ENCODE results near the gene METTL9. TPM values are rescaled to one million over a fixed set of nuclear protein-coding genes. Genes with fewer than 3 reads are reported as not detected.

The METTL9 gene
- total and polyA plus RNA-seq, 9 donors: 62.9 to 222 (median 87.0) TPM

DNA sequence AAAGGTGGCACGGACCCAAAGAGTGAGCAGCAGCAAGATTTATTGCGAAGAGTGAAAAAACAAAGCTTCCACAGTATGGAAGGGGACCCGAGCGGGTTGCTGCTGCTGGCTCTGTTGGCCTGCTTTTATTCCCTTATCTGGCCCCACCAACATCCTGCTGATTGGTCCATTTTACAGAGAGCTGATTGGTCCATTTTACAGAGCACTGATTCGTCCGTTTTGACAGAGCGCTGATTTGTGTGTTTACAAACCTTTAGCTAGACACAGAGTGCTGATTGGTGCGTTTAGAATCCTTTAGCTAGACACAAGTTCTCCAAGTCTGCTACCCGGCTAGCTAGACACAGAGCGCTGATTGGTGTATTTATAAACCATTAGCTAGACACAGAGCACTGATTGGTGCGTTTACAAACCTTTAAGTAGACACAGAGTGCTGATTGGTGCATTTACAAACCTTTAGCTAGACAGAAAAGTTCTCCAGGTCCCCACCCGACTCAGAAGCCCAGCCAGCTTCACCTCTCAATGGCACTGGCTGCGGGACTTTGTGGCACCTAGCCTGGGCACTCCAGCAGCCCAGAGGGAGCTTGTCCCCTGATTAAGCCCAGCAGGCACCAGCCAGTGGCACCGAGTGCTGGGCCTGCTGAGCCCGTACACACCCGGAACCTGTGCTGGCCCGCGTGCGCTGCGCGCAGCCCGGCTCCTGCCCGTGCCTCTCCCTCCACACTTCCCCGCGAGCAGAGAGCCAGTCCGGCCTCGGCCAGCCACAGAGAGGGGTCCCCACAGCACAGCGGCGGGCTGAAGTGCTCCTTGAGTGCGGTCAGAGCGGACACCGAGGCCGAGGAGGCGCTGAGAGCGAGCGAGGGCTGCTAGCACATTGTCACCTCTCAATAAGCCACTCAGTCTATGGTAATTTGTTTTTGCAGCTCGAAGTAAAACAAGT is 37.9 kb downstream of the METTL9 start:
- intact Hi-C loops (cut with DNase I): no loop called here
- no peaks in the 10 kb centered on the region for H3K9me3 ChIP-seq
- no peak for DNase-seq
- H3K27me3 ChIP-seq: no peaks in the 10 kb centered on the region
- H3K4me1 ChIP-seq (ENCODE audit: insufficient read depth): no peaks in the 10 kb centered on the region
- H3K27ac ChIP-seq: no peak overlapping the region
- WGBS, 3 donors: 92 to 94% (median 94%) methylated on average over 37 of the region's 37 CpGs
- TF ChIP-seq, protein P1, sequence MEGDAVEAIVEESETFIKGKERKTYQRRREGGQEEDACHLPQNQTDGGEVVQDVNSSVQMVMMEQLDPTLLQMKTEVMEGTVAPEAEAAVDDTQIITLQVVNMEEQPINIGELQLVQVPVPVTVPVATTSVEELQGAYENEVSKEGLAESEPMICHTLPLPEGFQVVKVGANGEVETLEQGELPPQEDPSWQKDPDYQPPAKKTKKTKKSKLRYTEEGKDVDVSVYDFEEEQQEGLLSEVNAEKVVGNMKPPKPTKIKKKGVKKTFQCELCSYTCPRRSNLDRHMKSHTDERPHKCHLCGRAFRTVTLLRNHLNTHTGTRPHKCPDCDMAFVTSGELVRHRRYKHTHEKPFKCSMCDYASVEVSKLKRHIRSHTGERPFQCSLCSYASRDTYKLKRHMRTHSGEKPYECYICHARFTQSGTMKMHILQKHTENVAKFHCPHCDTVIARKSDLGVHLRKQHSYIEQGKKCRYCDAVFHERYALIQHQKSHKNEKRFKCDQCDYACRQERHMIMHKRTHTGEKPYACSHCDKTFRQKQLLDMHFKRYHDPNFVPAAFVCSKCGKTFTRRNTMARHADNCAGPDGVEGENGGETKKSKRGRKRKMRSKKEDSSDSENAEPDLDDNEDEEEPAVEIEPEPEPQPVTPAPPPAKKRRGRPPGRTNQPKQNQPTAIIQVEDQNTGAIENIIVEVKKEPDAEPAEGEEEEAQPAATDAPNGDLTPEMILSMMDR (IDR thresholded peaks at IDR 0.05): no peak
- TF ChIP-seq EP300 (IDR thresholded peaks at IDR 0.05) (no peak), POLR2A (IDR thresholded peaks at IDR 0.05) (no peak)
- no peaks in the 10 kb centered on the region for H3K36me3 ChIP-seq
- H3K4me3 ChIP-seq: no peak overlapping the region

DNA sequence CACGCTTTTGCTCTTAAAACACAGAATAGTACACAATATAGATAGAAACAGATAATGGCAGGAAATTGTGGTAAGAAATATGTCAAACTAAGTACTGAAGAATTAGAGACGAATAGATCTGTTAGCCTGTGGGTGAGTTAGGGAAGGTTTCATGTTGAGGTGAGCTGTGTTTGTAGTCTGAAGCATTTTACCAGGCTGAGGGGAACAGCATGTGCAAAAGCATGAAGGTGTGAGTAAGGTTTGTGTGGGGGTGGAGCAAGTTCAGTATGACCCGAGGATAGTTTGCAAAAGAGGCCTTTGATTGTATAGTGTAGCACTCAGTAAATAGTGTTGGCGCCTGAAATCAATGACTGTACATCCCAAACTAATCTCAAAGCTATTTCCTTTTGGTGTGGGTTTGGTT is 39.2 kb downstream of the METTL9 start:
- Histone ChIP-seq H3K4me3 (no peak overlapping the region), H3K4me1 (ENCODE audit: insufficient read depth) (no peaks in the 10 kb centered on the region), H3K27me3 (no peaks in the 10 kb centered on the region), H3K27ac (no peak overlapping the region), H3K36me3 (no peaks in the 10 kb centered on the region), H3K9me3 (no peaks in the 10 kb centered on the region)
- intact Hi-C loops (cut with DNase I): no loop called here
- 67 to 75% (median 72%) methylated on average over 4 of the region's 4 CpGs for WGBS, 3 donors
- no peak for TF ChIP-seq EP300 (IDR thresholded peaks at IDR 0.05)
- TF ChIP-seq, protein P1 (IDR thresholded peaks at IDR 0.05): no peak
- no peak for TF ChIP-seq POLR2A (IDR thresholded peaks at IDR 0.05)
- DNase-seq: no peak

DNA sequence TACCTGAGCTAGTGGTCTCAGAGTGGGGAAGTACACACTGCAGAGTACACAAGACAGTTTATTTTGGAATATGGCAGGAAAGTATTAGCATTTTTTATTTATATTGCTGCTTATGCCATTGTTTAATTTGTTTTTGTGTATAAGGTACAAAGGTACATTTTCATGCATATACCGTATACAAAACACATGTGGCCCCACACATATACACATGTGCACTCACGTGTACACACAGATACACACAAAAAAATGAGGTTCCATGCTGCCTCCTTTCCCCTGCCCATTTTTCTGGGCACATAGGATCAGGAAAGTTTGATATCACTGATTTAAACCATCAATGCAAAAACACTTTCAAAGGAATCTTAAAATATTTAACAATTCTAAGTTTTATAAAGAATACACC is 40.1 kb downstream of the METTL9 start:
- TF ChIP-seq EP300 (IDR thresholded peaks at IDR 0.05) (no peak), POLR2A (IDR thresholded peaks at IDR 0.05) (no peak)
- TF ChIP-seq, protein P1 (IDR thresholded peaks at IDR 0.05): no peak
- no peak overlapping the region for H3K4me3 ChIP-seq
- no peaks in the 10 kb centered on the region for H3K27me3 ChIP-seq
- WGBS, 3 donors: 93 to 95% (median 93%) methylated on average over 2 of the region's 2 CpGs
- intact Hi-C loops (cut with DNase I): no loop called here
- H3K27ac ChIP-seq: no peak overlapping the region
- H3K4me1 ChIP-seq (ENCODE audit: insufficient read depth): no peaks in the 10 kb centered on the region
- no peaks in the 10 kb centered on the region for H3K9me3 ChIP-seq
- H3K36me3 ChIP-seq: no peaks in the 10 kb centered on the region
- DNase-seq: no peak

DNA sequence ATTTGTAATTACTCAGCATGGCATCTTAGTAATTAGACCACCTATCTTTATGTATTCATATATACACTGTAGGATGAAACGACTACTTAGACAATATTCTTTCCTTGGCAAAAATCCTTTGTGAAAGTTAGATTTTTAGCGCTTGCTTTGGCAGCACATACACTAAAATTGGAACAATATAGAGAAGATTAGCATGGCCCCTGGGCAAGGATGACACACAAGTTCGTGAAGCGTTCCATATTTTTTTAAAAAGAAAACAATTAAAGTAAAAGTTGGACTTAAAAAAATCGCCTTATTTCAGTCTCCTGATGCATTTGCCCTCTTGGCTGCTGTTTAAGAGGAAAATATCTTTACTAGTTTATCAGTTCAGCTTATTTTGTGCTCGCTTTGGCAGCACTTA is 42.5 kb downstream of the METTL9 start:
- no peak overlapping the region for H3K27ac ChIP-seq
- no peak for TF ChIP-seq POLR2A (IDR thresholded peaks at IDR 0.05)
- TF ChIP-seq EP300 (IDR thresholded peaks at IDR 0.05): no peak
- peaks cover 5% of the 10 kb centered on the region for H3K4me1 ChIP-seq (ENCODE audit: insufficient read depth)
- intact Hi-C loops (cut with DNase I): no loop called here
- H3K36me3 ChIP-seq: no peaks in the 10 kb centered on the region
- WGBS, 3 donors: 33 to 40% (median 36%) methylated on average over 6 of the region's 6 CpGs
- DNase-seq: no peak
- no peak overlapping the region for H3K4me3 ChIP-seq
- H3K27me3 ChIP-seq: no peaks in the 10 kb centered on the region
- H3K9me3 ChIP-seq: no peaks in the 10 kb centered on the region

DNA sequence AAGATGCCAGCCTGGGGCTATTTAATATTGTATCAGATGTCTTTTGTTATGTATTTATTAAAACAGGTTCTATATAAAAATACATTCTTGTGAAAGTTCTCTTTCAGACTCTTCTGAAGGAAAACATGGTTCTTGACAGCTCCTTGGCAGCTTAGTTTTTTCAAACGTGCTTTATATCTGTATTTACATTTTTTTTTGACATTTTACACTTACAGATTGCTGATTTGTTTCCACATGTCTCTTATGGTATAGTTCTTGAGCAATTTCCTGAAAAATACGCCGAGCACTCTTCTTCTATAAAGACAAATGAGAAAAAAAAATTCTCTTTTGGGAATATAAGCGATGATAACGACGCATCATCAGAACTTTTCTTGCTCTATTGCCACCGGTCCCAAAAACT is 43.5 kb downstream of the METTL9 start:
- no peak for DNase-seq
- no peaks in the 10 kb centered on the region for H3K36me3 ChIP-seq
- intact Hi-C loops (cut with DNase I): no loop called here
- no peaks in the 10 kb centered on the region for H3K9me3 ChIP-seq
- TF ChIP-seq EP300 (IDR thresholded peaks at IDR 0.05): no peak
- no peak for TF ChIP-seq POLR2A (IDR thresholded peaks at IDR 0.05)
- TF ChIP-seq, protein P1 (IDR thresholded peaks at IDR 0.05): no peak
- WGBS, 3 donors: 68 to 80% (median 71%) methylated on average over 7 of the region's 7 CpGs
- no peak overlapping the region for H3K4me3 ChIP-seq
- H3K4me1 ChIP-seq (ENCODE audit: insufficient read depth): peaks cover 10% of the 10 kb centered on the region
- H3K27me3 ChIP-seq: no peaks in the 10 kb centered on the region
- H3K27ac ChIP-seq: no peak overlapping the region

Measured in ovary (tissue), 9 donors.